Iris pigment epithelial cell (primary cell): Measurements from ENCODE around the gene IL27RA.
"Not testable (repeated sequence)": the region's sequence is repeated elsewhere in the genome, so short reads cannot be mapped to it uniquely, and the experiment has no call there.

Experiments
- DNase-seq: peaks from one replicate; pipeline ENCODE4 v3.0.0-alpha.2; 2011; ENCODE audit warnings: low read depth

IL27RA gene

GRCh38 chr19:14030997-14031718 lies 404 bp upstream of the IL27RA start:
- no peak for DNase-seq

- no peak for DNase-seq
These were observed 2.4 kb downstream of the IL27RA start for GRCh38 chr19:14033946-14034345.

GRCh38 chr19:14035159-14035558 lies 3.6 kb downstream of the IL27RA start:
- not testable (repeated sequence) for DNase-seq

GRCh38 chr19:14035706-14036105 lies 4.1 kb downstream of the IL27RA start:
- no peak for DNase-seq

- no peak for DNase-seq
These were observed 7.6 kb downstream of the IL27RA start for GRCh38 chr19:14039181-14039580.

- peak; percentile 65 for DNase-seq
These were observed 11.4 kb downstream of the IL27RA start for GRCh38 chr19:14042659-14043608.

GRCh38 chr19:14047866-14048265 lies 16.3 kb downstream of the IL27RA start:
- not testable (repeated sequence) for DNase-seq

GRCh38 chr19:14048443-14049153 lies 17.0 kb downstream of the IL27RA start:
- peak; percentile 21 for DNase-seq

GRCh38 chr19:14050512-14050911 lies 18.9 kb downstream of the IL27RA start:
- no peak for DNase-seq

- DNase-seq: not testable (repeated sequence)
These were observed 19.4 kb downstream of the IL27RA start for GRCh38 chr19:14050961-14051360.

GRCh38 chr19:14051980-14052379 lies 20.4 kb downstream of the IL27RA start:
- no peak for DNase-seq

- no peak for DNase-seq
These were observed 20.9 kb downstream of the IL27RA start for GRCh38 chr19:14052470-14052869.

- DNase-seq: no peak
These were observed 21.5 kb downstream of the IL27RA start for GRCh38 chr19:14053032-14053431.

GRCh38 chr19:14053500-14053899 lies 21.9 kb downstream of the IL27RA start:
- DNase-seq: no peak

GRCh38 chr19:14054099-14054498 lies 22.5 kb downstream of the IL27RA start:
- DNase-seq: no peak

GRCh38 chr19:14054721-14055120 lies 23.2 kb downstream of the IL27RA start:
- DNase-seq: no peak

GRCh38 chr19:14055396-14055795 lies 23.8 kb downstream of the IL27RA start:
- no peak for DNase-seq

- DNase-seq: no peak
These were observed 24.6 kb downstream of the IL27RA start for GRCh38 chr19:14056069-14056666.

GRCh38 chr19:14056741-14057356 lies 25.3 kb downstream of the IL27RA start:
- DNase-seq: no peak

GRCh38 chr19:14058182-14059092 lies 26.9 kb downstream of the IL27RA start:
- no peak for DNase-seq

- DNase-seq: no peak
These were observed 27.5 kb downstream of the IL27RA start for GRCh38 chr19:14059093-14059480.
